Coronary artery (tissue), 2 donors: ENCODE measurements around the gene LTBP1.

Experiments used
- DNase-seq: peaks from one replicate; pipeline ENCODE4 v3.0.0-alpha.2; 2017; ENCODE audit warnings: low spot score
- H3K27ac ChIP-seq, 2 donors: fragments of 200-600 bp; sonication (generic); one replicate each; pipeline ENCODE4 v1.5.1; 2016 to 2019
- H3K4me3 ChIP-seq: fragments of 200-600 bp; sonication (generic); 2 replicates; pipeline ENCODE4 v1.5.1; 2016; ENCODE audit warnings: mild to moderate bottlenecking, moderate library complexity
- CTCF ChIP-seq: fragments of 200-600 bp; sonication (generic); IDR thresholded peaks from one replicate; pipeline ENCODE4 v1.5.1; 2019; ENCODE audit warnings: antibody characterized with exemption

LTBP1 gene

GRCh38 chr2:32997705-32998104, 51.0 kb downstream of the LTBP1 start:
- TF ChIP-seq CTCF = no peak
- no peak for DNase-seq
- H3K27ac ChIP-seq = no peak overlapping the region
- no peak overlapping the region for H3K4me3 ChIP-seq

GRCh38 chr2:33000986-33001385, 54.2 kb downstream of the LTBP1 start:
- Histone ChIP-seq H3K27ac (no peak overlapping the region), H3K4me3 (no peak overlapping the region)
- TF ChIP-seq CTCF = no peak
- no peak for DNase-seq

- no peak overlapping the region for H3K27ac ChIP-seq
- no peak for DNase-seq
These were observed 55.1 kb downstream of the LTBP1 start for GRCh38 chr2:33001823-33002222.

DNA sequence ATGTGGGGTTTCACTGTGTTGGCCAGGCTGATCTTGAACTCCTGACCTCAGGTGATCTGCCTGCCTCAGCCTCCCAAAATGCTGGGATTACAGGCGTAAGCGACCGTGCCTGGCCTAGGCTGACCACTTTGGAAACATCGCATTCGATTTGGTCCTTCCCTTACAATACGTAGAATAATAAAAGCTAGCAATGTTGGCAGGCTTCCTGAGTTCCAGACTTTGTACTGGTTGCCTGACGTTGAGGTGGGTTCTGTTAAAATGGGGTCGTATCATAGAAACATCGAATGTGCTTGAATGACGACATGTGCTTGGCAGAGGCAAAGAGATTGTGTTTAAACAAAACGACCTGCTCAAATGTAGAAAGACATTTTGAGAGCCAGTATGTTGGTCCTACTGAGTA, 56.1 kb downstream of the LTBP1 start:
- Histone ChIP-seq H3K4me3 (no peak overlapping the region), H3K27ac (no peak overlapping the region)
- no peak for TF ChIP-seq CTCF
- DNase-seq = no peak

More at GRCh38 chr2:33001823-33002222, 55.1 kb downstream of the LTBP1 start:
- no peak overlapping the region for H3K4me3 ChIP-seq
- TF ChIP-seq CTCF = no peak

DNA sequence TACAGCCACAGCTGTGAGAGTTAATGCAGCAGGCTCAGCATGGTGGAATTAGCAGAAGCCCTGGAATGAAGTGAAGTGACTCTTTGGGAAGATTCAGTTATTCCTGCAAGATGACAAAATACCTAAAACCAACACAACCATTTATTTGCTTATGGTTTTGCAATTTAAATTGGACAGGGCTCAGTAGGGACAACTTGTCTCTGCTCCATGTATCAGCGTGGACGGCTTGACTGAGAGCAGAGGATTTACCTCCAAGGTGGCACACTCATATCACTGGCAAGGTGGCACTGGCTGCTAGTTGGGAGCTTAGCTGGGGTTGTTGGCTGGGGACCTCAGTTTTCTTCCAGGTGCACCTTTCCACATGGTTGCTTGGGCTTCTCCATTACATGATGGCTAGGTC, 58.3 kb downstream of the LTBP1 start:
- no peak overlapping the region for H3K4me3 ChIP-seq
- no peak for TF ChIP-seq CTCF
- DNase-seq = no peak
- no peak overlapping the region for H3K27ac ChIP-seq

DNA sequence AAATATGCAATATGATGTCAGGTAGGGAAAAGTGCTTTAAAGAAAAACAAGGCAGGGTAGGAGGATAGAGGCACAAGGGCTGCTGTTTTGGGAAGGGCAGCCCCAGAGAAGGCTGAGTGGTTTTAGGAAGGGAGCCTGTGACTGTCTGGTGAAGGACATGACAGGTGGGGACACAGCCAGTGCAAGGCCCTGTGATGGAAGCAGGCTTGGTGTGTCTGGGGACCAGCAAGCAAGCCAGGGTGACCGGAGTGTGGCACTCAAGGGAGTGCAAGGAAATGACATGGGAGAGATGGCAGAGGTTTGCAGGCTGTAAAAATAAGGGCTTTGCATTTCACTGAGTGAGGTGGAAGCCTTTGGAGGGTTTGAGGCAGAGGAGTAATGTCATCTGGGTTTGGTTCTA, 62.0 kb downstream of the LTBP1 start:
- Histone ChIP-seq H3K27ac (no peak overlapping the region), H3K4me3 (no peak overlapping the region)
- no peak for DNase-seq
- TF ChIP-seq CTCF = no peak

GRCh38 chr2:33009249-33009648, 62.5 kb downstream of the LTBP1 start:
- TF ChIP-seq CTCF = no peak
- no peak for DNase-seq
- H3K27ac ChIP-seq = no peak overlapping the region
- no peak overlapping the region for H3K4me3 ChIP-seq
